Nephron (organoid): Measurements from ENCODE around the gene SYNPO.

Experiments
- H3K27ac Mint-ChIP-seq, 3 experiments: 2 replicates each; pipeline ENCODE4 v1.8.0; 2020; ENCODE audit warnings: mixed read lengths in 3 of 3, mild to moderate bottlenecking in 2 of 3, moderate library complexity in 1 of 3
- H3K27me3 Mint-ChIP-seq: 2 replicates; pipeline ENCODE4 v1.8.0; 2021; ENCODE audit warnings: low read depth, mild to moderate bottlenecking, moderate library complexity, mixed read lengths
- H3K36me3 Mint-ChIP-seq: 2 replicates; pipeline ENCODE4 v1.8.0; 2020; ENCODE audit warnings: low read depth, mixed read lengths
- H3K4me1 Mint-ChIP-seq: 2 replicates; pipeline ENCODE4 v1.8.0; 2020; ENCODE audit warnings: mixed read lengths
- H3K4me3 Mint-ChIP-seq, 3 experiments: 2 replicates each; pipeline ENCODE4 v1.8.0; 2020; ENCODE audit warnings: mild to moderate bottlenecking in 3 of 3, mixed read lengths in 3 of 3, moderate library complexity in 2 of 3
- H3K9me3 Mint-ChIP-seq: 2 replicates; pipeline ENCODE4 v1.8.0; 2020; ENCODE audit warnings: mixed read lengths
- TF ChIP-seq, protein P1 (sequence below), 3 experiments: fragments of 200-600 bp; sonication (generic); IDR thresholded peaks; one replicate each; pipeline ENCODE4 v1.5.0; 2021; ENCODE audit warnings: antibody characterized with exemption in 3 of 3; ENCODE audit not compliant: unreplicated experiment in 3 of 3

SYNPO gene

GRCh38 chr5:150614661-150615060 is 25.8 kb upstream of the SYNPO start:
- Mint-ChIP-seq H3K36me3 (peaks cover 9% of the 10 kb centered on the region), H3K9me3 (no peaks in the 10 kb centered on the region), H3K4me3 (no peak overlapping the region), H3K4me1 (peaks cover 82% of the 10 kb centered on the region), H3K27me3 (peaks cover 4% of the 10 kb centered on the region), H3K27ac (peak overlapping the region in 2 of 3 experiments; percentile 87 to 88)
- TF ChIP-seq, protein P1, sequence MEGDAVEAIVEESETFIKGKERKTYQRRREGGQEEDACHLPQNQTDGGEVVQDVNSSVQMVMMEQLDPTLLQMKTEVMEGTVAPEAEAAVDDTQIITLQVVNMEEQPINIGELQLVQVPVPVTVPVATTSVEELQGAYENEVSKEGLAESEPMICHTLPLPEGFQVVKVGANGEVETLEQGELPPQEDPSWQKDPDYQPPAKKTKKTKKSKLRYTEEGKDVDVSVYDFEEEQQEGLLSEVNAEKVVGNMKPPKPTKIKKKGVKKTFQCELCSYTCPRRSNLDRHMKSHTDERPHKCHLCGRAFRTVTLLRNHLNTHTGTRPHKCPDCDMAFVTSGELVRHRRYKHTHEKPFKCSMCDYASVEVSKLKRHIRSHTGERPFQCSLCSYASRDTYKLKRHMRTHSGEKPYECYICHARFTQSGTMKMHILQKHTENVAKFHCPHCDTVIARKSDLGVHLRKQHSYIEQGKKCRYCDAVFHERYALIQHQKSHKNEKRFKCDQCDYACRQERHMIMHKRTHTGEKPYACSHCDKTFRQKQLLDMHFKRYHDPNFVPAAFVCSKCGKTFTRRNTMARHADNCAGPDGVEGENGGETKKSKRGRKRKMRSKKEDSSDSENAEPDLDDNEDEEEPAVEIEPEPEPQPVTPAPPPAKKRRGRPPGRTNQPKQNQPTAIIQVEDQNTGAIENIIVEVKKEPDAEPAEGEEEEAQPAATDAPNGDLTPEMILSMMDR (IDR thresholded peaks at IDR 0.05; ENCODE audit: unreplicated experiment in 3 of 3) = no peak

GRCh38 chr5:150615141-150615699 is 25.2 kb upstream of the SYNPO start:
- H3K4me3 Mint-ChIP-seq = peak overlapping the region in 1 of 3 experiments; percentile 27
- peaks cover 88% of the 10 kb centered on the region for H3K4me1 Mint-ChIP-seq
- no peaks in the 10 kb centered on the region for H3K9me3 Mint-ChIP-seq
- peak overlapping the region; percentile 52 to 88 (median 87) for H3K27ac Mint-ChIP-seq
- TF ChIP-seq, protein P1 (IDR thresholded peaks at IDR 0.05; ENCODE audit: unreplicated experiment in 3 of 3) = no peak
- H3K27me3 Mint-ChIP-seq = peaks cover 4% of the 10 kb centered on the region
- peaks cover 12% of the 10 kb centered on the region for H3K36me3 Mint-ChIP-seq

DNA sequence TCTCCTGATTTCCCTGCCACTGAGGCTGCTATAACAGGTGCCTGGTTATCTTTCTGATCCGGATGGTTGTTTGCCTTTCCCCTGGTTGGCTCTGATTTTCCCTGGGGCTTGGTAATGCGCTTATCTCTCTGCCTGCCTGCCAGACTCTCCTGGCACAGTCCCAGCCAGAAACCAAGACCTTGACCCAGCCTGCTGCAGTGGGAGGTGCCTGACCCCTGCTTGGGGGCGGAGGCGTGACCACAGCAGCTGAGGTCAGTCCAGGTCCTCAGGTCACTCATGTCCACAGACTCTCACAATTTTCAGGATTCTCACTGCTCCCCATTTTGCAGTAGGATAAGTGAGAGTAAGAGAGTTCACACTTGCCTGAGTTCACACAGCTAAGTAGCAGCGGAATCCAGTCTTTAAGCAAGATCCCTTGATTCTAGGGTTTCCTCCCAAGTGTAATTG is 24.4 kb upstream of the SYNPO start:
- Mint-ChIP-seq H3K9me3 (no peaks in the 10 kb centered on the region), H3K36me3 (peaks cover 16% of the 10 kb centered on the region), H3K4me1 (peaks cover 85% of the 10 kb centered on the region)

GRCh38 chr5:150616506-150616905 is 24.0 kb upstream of the SYNPO start:
- Mint-ChIP-seq H3K4me3 (peak overlapping the region; percentile 1 to 29 (median 3)), H3K27ac (peak overlapping the region; percentile 57 to 88 (median 74)), H3K27me3 (no peaks in the 10 kb centered on the region), H3K4me1 (peaks cover 82% of the 10 kb centered on the region), H3K36me3 (peaks cover 16% of the 10 kb centered on the region), H3K9me3 (no peaks in the 10 kb centered on the region)
- TF ChIP-seq, protein P1 (IDR thresholded peaks at IDR 0.05; ENCODE audit: unreplicated experiment in 3 of 3) = no peak

More for the DNA sequence above, 24.4 kb upstream of the SYNPO start:
- Mint-ChIP-seq H3K27ac (peak overlapping the region; percentile 57 to 88 (median 74)), H3K4me3 (peak overlapping the region in 2 of 3 experiments; percentile 29 to 47), H3K27me3 (peaks cover 4% of the 10 kb centered on the region)
- TF ChIP-seq, protein P1 (IDR thresholded peaks at IDR 0.05; ENCODE audit: unreplicated experiment in 3 of 3) = no peak

DNA sequence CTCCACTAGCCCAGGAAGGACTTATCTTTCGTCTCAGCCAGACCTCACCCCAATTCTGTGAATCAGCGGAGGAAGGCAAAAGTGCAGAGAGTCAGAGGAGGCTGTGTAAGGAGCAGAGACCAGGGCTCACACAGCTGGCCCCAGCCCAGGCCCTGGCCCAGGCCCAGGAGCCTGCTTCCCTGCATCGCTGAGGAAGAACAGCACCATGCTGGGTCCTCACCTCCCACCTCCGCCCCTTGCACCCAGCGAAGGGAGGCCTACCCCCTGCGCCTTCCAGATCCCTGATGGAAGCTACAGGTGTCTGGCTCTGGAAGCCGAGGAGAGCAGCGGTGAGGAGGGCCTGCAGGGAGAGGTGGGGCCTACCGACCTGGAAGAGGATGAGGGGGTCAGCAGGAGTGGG is 22.3 kb upstream of the SYNPO start:
- H3K36me3 Mint-ChIP-seq = peaks cover 11% of the 10 kb centered on the region
- peak overlapping the region in 2 of 3 experiments; percentile 70 to 88 for H3K27ac Mint-ChIP-seq
- peaks cover 78% of the 10 kb centered on the region for H3K4me1 Mint-ChIP-seq
- H3K27me3 Mint-ChIP-seq = no peaks in the 10 kb centered on the region
- no peaks in the 10 kb centered on the region for H3K9me3 Mint-ChIP-seq
- H3K4me3 Mint-ChIP-seq = peak overlapping the region in 2 of 3 experiments; percentile 26 to 49
- TF ChIP-seq, protein P1 (IDR thresholded peaks at IDR 0.05; ENCODE audit: unreplicated experiment in 3 of 3) = no peak
